KMS-11 (cell line): Measurements from ENCODE around the gene NKD1.
"Not testable (repeated sequence)": the region's sequence is repeated elsewhere in the genome, so short reads cannot be mapped to it uniquely, and the experiment has no call there.

Source experiments
- H2AFZ ChIP-seq: fragments of 200-600 bp; sonication (generic); 2 replicates; pipeline ENCODE4 v1.6.1; 2016; ENCODE audit warnings: antibody characterized with exemption, mixed run types, low read depth
- H3K27ac ChIP-seq: fragments of 200-600 bp; sonication (generic); 2 replicates; pipeline ENCODE4 v1.6.1; 2016; ENCODE audit warnings: mild to moderate bottlenecking, mixed run types
- H3K27me3 ChIP-seq: fragments of 200-600 bp; sonication (generic); 2 replicates; pipeline ENCODE4 v1.6.1; 2017; ENCODE audit warnings: mild to moderate bottlenecking, low read depth, mixed run types, moderate library complexity; ENCODE audit not compliant: insufficient read depth
- H3K36me3 ChIP-seq: fragments of 200-600 bp; sonication (generic); 2 replicates; pipeline ENCODE4 v1.6.1; 2017; ENCODE audit warnings: mild to moderate bottlenecking, mixed run types; ENCODE audit not compliant: insufficient read depth
- H3K4me1 ChIP-seq: fragments of 200-600 bp; sonication (generic); 2 replicates; pipeline ENCODE4 v1.6.1; 2016; ENCODE audit warnings: mild to moderate bottlenecking, low read depth, mixed run types; ENCODE audit not compliant: poor library complexity, severe bottlenecking
- H3K4me2 ChIP-seq: fragments of 200-600 bp; sonication (generic); 2 replicates; pipeline ENCODE4 v1.7.0; 2016; ENCODE audit warnings: mild to moderate bottlenecking, mixed run types
- H3K4me3 ChIP-seq: fragments of 200-600 bp; sonication (generic); IDR thresholded peaks from 2 replicates; pipeline ENCODE4 v1.6.1; 2017; ENCODE audit warnings: low read depth, low read length, mixed read lengths; ENCODE audit not compliant: insufficient read depth
- H3K79me2 ChIP-seq: fragments of 200-600 bp; sonication (generic); 2 replicates; pipeline ENCODE4 v1.6.1; 2016; ENCODE audit warnings: low read depth, mixed run types; ENCODE audit not compliant: insufficient read depth
- H3K9ac ChIP-seq: fragments of 200-600 bp; sonication (generic); 2 replicates; pipeline ENCODE4 v1.6.1; 2016; ENCODE audit warnings: mild to moderate bottlenecking, mixed run types
- H4K20me1 ChIP-seq: fragments of 200-600 bp; sonication (generic); 2 replicates; pipeline ENCODE4 v1.6.1; 2016; ENCODE audit warnings: mild to moderate bottlenecking, mixed run types; ENCODE audit not compliant: insufficient read depth
- CTCF ChIP-seq: fragments of 200-600 bp; sonication (generic); conservative IDR thresholded peaks from 2 replicates; pipeline ENCODE4 v1.6.1; 2017; ENCODE audit warnings: low read depth, mild to moderate bottlenecking, antibody characterized with exemption, low read length, moderate library complexity, mixed read lengths

NKD1 gene

GRCh38 chr16:50578137-50578536 is 29.9 kb downstream of the NKD1 start:
- Histone ChIP-seq H3K4me1 (no peaks in the 10 kb centered on the region), H3K36me3 (no peaks in the 10 kb centered on the region), H3K9ac (no peak overlapping the region), H3K4me3 (no peak overlapping the region), H3K4me2 (no peak overlapping the region), H2AFZ (no peak overlapping the region), H3K79me2 (no peaks in the 10 kb centered on the region), H3K27ac (no peak overlapping the region), H4K20me1 (no peaks in the 10 kb centered on the region), H3K27me3 (no peaks in the 10 kb centered on the region)
- no peak for TF ChIP-seq CTCF

- not testable (repeated sequence) for H4K20me1 ChIP-seq, H2AFZ ChIP-seq, H3K4me1 ChIP-seq, H3K4me2 ChIP-seq, H3K79me2 ChIP-seq, H3K4me3 ChIP-seq, H3K36me3 ChIP-seq, H3K27ac ChIP-seq, H3K27me3 ChIP-seq, H3K9ac ChIP-seq
These were observed 31.2 kb downstream of the NKD1 start for GRCh38 chr16:50579373-50579772.

GRCh38 chr16:50580180-50580798 is 32.1 kb downstream of the NKD1 start:
- no peak overlapping the region for H3K4me3 ChIP-seq
- H3K27me3 ChIP-seq: no peaks in the 10 kb centered on the region
- H3K9ac ChIP-seq: no peak overlapping the region
- no peak overlapping the region for H2AFZ ChIP-seq
- no peaks in the 10 kb centered on the region for H3K79me2 ChIP-seq
- no peak overlapping the region for H3K27ac ChIP-seq
- TF ChIP-seq CTCF: no peak
- no peaks in the 10 kb centered on the region for H3K4me1 ChIP-seq
- no peaks in the 10 kb centered on the region for H3K36me3 ChIP-seq
- H4K20me1 ChIP-seq: no peaks in the 10 kb centered on the region
- H3K4me2 ChIP-seq: no peak overlapping the region

GRCh38 chr16:50581845-50582244 is 33.6 kb downstream of the NKD1 start:
- no peak overlapping the region for H2AFZ ChIP-seq
- no peak overlapping the region for H3K4me3 ChIP-seq
- no peak for TF ChIP-seq CTCF
- H3K4me2 ChIP-seq: no peak overlapping the region
- H3K36me3 ChIP-seq: no peaks in the 10 kb centered on the region
- H3K27ac ChIP-seq: no peak overlapping the region
- H3K79me2 ChIP-seq: no peaks in the 10 kb centered on the region
- no peaks in the 10 kb centered on the region for H4K20me1 ChIP-seq
- no peak overlapping the region for H3K9ac ChIP-seq
- H3K4me1 ChIP-seq: no peaks in the 10 kb centered on the region
- H3K27me3 ChIP-seq: no peaks in the 10 kb centered on the region

- H3K4me3 ChIP-seq: no peak overlapping the region
- no peak overlapping the region for H3K27ac ChIP-seq
- H3K9ac ChIP-seq: no peak overlapping the region
- TF ChIP-seq CTCF: no peak
- no peaks in the 10 kb centered on the region for H3K4me1 ChIP-seq
- H3K4me2 ChIP-seq: no peak overlapping the region
- no peaks in the 10 kb centered on the region for H4K20me1 ChIP-seq
- no peaks in the 10 kb centered on the region for H3K79me2 ChIP-seq
- H3K36me3 ChIP-seq: no peaks in the 10 kb centered on the region
- no peak overlapping the region for H2AFZ ChIP-seq
- H3K27me3 ChIP-seq: no peaks in the 10 kb centered on the region
These were observed 35.0 kb downstream of the NKD1 start for GRCh38 chr16:50583211-50583610.
